ENCODE measurements around the gene HIP1R.
"Not testable (repeated sequence)": the region's sequence is repeated elsewhere in the genome, so short reads cannot be mapped to it uniquely, and the experiment has no call there.

The HIP1R gene

DNA sequence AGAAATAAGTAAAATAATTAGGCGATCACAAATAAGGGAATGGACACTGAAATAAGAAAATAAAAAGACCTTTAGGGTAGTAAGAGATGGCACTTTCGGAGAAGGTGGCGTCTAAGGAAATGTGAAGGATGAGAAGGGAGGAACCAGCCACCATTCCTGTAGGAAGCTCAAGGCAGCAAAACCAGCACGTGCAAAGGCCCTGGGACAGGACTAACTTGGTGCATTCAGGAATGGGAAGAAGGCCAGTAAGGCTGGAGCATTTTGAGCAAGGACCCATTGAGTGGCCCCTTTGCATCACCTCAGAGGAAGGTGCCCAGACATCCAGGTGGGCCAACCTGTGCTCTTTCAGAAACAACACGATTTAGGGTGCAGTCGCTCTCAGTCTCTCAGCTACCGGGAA lies 61.4 kb downstream of the HIP1R start:
- no peak for DNase-seq

- DNase-seq: no peak
Measured at GRCh38 chr12:122899887-122900286, 64.6 kb downstream of the HIP1R start.

DNA sequence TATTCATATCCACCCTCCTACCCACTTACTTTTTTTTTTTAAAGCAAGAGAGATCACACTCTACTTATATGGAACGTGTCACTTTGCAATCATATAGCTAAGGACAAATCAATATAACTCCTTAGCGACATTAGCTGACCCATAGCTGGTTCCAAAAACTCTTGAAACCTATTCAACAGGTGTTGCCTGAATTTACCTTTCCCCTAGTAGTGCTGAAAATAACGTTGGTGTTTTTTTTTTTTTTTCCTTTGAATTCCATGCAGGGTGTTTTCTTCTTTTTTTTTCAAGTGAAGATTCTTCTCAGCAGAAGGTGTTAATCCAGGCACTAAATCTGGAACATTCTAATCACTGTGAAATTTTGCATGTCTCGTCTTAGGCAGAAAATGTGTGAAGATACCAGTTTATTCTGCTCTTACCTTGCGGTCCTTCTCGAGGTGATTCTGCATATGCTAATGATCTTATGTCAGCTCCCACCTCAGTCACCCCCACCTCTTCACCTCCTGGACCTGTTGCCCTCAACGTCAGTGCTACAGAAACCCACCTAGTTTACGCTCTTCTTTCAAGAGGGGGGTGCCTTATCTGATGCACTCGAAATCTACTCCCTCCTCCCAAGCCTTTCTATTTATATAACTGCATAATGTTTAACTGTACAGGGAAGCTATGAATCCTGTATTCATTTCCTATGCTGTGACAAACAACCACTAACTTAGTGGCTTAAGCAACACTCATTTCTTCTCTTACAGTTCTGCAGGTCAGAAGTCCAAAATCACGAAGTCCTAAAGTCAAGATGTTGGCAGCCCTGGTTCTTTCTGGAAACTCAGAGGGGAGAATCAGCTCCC lies 67.8 kb downstream of the HIP1R start:
- DNase-seq: no peak

DNA sequence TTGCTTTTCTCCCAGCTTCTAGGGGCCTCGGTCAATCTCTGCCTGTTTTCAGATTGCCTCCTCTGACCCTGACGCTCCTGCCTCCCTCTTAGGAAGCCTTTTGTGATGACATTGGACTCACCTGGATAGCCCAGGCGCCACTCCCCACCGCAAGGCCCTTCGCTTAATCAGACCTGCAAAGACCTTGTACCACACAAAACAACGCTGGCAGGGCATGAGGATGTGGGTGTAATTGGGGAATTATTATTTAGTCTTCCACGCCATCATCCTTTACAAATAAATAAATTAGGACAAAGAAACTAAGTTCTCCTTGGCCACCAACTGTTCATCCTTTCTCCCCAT lies 68.4 kb downstream of the HIP1R start:
- no peak for DNase-seq

GRCh38 chr12:122905258-122905657 lies 70.0 kb downstream of the HIP1R start:
- not testable (repeated sequence) for DNase-seq

DNA sequence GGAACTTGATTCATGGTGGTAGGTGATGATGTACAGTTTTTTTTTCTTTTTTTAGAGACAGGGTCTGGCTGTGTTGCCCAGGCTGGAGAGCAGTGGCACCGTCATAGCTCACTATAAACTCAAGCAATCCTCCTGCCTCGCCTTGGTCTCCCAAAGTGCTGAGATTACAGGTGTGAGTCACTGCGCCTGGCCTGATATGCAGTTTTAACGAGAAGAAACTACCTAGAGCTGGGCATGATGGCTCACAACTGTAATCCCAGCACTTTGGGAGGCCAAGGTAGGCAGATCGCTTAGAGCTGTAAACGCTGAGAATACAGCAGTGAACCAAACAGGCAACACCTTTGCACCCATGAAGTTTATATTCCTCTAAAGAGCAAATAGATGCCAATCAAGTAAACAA lies 73.7 kb downstream of the HIP1R start:
- DNase-seq: no peak

DNA sequence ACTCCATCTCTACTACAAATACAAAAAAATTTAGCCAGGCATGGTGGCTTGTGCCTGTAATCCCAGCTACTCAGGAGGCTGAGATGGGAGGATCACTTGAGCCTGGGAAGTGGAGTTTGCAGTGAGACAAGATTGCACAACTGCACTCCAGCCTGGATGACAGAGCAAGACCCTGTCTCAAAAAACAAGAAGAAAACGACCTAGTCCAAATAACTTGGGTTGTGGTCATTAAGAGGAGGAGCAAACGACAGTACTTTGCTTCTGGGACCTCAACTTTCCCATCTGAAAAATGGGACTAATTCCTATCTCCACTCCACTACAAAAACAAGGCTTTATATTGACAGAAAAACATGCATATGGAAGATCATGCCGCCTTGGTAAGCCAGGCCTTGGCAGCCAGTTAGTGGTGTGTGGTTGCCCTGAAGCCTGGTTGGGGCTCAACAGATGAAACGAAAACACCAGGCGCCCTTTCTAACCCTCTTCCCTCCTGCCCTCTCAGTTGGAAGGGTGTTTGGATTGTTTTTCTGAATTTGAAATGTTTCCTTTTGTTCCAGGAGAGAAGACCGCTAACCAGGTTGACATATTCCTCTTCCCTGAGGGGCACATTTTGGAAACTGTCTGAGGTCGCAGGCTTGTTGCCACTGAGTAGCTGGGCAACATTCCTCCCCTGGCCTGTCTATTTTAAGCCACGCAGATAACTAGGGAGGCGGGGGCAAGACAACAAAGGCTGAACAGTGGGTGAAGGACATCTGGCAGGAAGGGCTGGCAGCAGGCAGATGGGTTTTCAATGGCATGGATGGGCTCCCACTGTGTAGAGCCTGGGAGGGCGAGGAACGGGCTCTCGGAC lies 74.4 kb downstream of the HIP1R start:
- DNase-seq: no peak
